ENCODE results near the gene CCDC102B.
"Not testable (repeated sequence)": the region's sequence is repeated elsewhere in the genome, so short reads cannot be mapped to it uniquely, and the experiment has no call there.

CCDC102B gene

GRCh38 chr18:68984342-68984741, 186.5 kb downstream of the CCDC102B start:
- DNase-seq: no peak

- DNase-seq: no peak
Measured at GRCh38 chr18:68985172-68985820, 187.4 kb downstream of the CCDC102B start.

- no peak for DNase-seq
Measured at GRCh38 chr18:68991286-68991685, 193.4 kb downstream of the CCDC102B start.

- DNase-seq: no peak
Measured at GRCh38 chr18:68992719-68993482, 195.0 kb downstream of the CCDC102B start.

GRCh38 chr18:68995675-68996074, 197.8 kb downstream of the CCDC102B start:
- no peak for DNase-seq

GRCh38 chr18:68997845-68998244, 200.0 kb downstream of the CCDC102B start:
- no peak for DNase-seq

GRCh38 chr18:69000366-69000765, 202.5 kb downstream of the CCDC102B start:
- DNase-seq: no peak

- DNase-seq: no peak
Measured at GRCh38 chr18:69002233-69002632, 204.4 kb downstream of the CCDC102B start.

- not testable (repeated sequence) for DNase-seq
Measured at GRCh38 chr18:69006212-69006611, 208.3 kb downstream of the CCDC102B start.

GRCh38 chr18:69008538-69008937, 210.7 kb downstream of the CCDC102B start:
- DNase-seq: no peak

GRCh38 chr18:69021211-69021805, 223.4 kb downstream of the CCDC102B start:
- no peak for DNase-seq

- no peak for DNase-seq
Measured at GRCh38 chr18:69022426-69022825, 224.5 kb downstream of the CCDC102B start.

- DNase-seq: no peak
Measured at GRCh38 chr18:69031571-69031970, 233.7 kb downstream of the CCDC102B start.

- no peak for DNase-seq
Measured at GRCh38 chr18:69032009-69032408, 234.1 kb downstream of the CCDC102B start.

- DNase-seq: no peak
Measured at GRCh38 chr18:69035756-69036155, 237.9 kb downstream of the CCDC102B start.

GRCh38 chr18:69044215-69044614, 246.3 kb downstream of the CCDC102B start:
- DNase-seq: no peak

- no peak for DNase-seq
Measured at GRCh38 chr18:69064063-69064462, 266.2 kb downstream of the CCDC102B start.

GRCh38 chr18:69067048-69067447, 269.2 kb downstream of the CCDC102B start:
- no peak for DNase-seq

- no peak for DNase-seq
Measured at GRCh38 chr18:69071680-69072079, 273.8 kb downstream of the CCDC102B start.

GRCh38 chr18:69081846-69082245, 284.0 kb downstream of the CCDC102B start:
- no peak for DNase-seq

- DNase-seq: no peak
Measured at GRCh38 chr18:69082499-69082898, 284.6 kb downstream of the CCDC102B start.

- no peak for DNase-seq
Measured at GRCh38 chr18:69085951-69086350, 288.1 kb downstream of the CCDC102B start.

- no peak for DNase-seq
Measured at GRCh38 chr18:69088973-69089372, 291.1 kb downstream of the CCDC102B start.

- DNase-seq: no peak
Measured at GRCh38 chr18:69097349-69097748, 299.5 kb downstream of the CCDC102B start.
